ENCODE results near the gene ALG10B. TPM values are rescaled to one million over a fixed set of nuclear protein-coding genes. Genes with fewer than 3 reads are reported as not detected.
"Not testable (repeated sequence)": the region's sequence is repeated elsewhere in the genome, so short reads cannot be mapped to it uniquely, and the experiment has no call there.

ALG10B gene
- total RNA-seq, 4 donors from 2014 or later = 2.5 to 7.3 (median 3.1) TPM

DNA sequence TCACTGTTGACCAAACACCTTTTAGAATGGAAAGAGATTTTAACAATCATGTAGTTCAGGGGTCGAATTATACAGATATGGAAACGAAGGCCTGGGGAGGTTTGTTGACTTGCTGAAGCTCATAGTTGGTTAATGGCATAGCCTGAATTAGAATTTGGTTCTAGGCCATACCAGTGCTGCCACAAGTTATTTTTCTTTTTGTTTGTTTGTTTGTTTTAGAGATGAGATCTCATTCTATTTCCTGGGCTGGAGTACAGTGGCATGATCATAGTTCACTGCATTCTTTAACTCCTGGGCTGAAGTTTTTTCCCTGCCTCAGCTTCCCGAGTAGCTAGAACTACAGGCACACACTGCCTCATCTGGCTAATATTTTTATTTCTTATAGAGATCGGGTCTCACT lies 25.4 kb upstream of the ALG10B start:
- TF ChIP-seq CTCF (IDR thresholded peaks at IDR 0.05) = no peak
- ATAC-seq (ENCODE audit: low FRiP score) = no peak
- no peak for DNase-seq (ENCODE audit: low spot score)

- not testable (repeated sequence) for DNase-seq (ENCODE audit: low spot score); ATAC-seq (ENCODE audit: low FRiP score)
Observed at GRCh38 chr12:38302972-38303371, 13.6 kb upstream of the ALG10B start.

DNA sequence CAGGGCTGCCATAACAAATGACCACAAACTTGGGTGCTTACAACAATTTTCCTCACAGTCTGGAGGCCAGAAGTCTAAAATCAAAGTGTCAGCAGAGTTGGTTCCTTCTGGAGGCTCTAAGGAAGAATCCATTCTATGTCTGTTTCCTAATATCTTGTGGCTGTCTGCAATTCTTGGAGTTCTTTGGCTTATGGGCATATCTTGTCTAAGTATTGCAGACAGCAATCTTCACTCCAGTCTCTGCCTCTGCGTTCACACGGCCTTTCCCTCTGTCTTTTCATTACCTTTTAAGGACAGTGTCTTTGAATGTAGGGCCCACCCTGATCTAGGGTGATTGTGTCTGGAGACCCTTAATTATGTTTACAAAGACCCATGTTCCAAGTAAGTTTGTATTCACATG lies 5.4 kb downstream of the ALG10B start:
- ATAC-seq (ENCODE audit: low FRiP score); DNase-seq (ENCODE audit: low spot score): not testable (repeated sequence)

- TF ChIP-seq CTCF (IDR thresholded peaks at IDR 0.05) = no peak
- ATAC-seq (ENCODE audit: low FRiP score) (no peak), DNase-seq (ENCODE audit: low spot score) (no peak)
Observed at GRCh38 chr12:38324912-38325311, 8.3 kb downstream of the ALG10B start.

DNA sequence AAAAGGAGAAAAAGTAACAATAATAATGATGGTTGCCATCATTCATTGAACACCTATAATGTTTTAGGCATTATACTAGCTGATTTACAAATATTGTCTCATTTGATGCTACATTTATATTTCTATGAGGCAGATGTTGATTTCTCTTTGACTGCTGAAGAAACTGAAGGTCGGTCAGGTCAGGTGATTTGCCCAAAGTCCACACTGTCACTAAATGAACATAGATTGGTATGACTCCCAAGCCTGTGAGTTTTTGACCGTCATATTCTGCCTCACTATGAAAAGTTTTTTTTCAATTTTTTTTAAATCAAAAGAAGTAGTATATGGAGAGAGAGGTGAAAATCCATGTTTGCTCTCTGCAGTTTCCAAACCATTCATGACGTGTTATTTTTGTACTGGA lies 10.8 kb downstream of the ALG10B start:
- ATAC-seq (ENCODE audit: low FRiP score) (no peak), DNase-seq (ENCODE audit: low spot score) (no peak)

GRCh38 chr12:38328306-38328895 lies 11.8 kb downstream of the ALG10B start:
- TF ChIP-seq CTCF (IDR thresholded peaks at IDR 0.05) = no peak
- no peak for DNase-seq (ENCODE audit: low spot score)
- ATAC-seq (ENCODE audit: low FRiP score) = no peak

More for the DNA sequence above, 10.8 kb downstream of the ALG10B start:
- TF ChIP-seq CTCF (IDR thresholded peaks at IDR 0.05) = no peak

DNA sequence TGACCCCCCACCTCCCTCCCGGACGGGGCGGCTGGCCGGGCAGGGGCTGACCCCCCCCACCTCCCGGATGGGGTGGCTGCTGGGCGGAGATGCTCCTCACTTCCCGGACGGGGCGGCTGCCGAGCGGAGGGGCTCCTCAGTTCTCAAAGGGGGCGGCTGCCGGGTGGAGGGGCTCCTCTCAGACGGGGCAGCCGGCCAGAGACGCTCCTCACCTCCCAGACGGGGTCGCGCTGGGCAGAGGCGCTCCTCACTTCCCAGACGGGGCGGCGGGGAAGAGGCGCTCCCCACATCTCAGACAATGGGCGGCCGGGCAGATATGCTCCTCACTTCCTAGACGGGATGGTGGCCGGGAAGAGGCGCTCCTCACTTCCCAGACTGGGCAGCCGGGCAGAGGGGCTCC lies 13.8 kb downstream of the ALG10B start:
- not testable (repeated sequence) for DNase-seq (ENCODE audit: low spot score); ATAC-seq (ENCODE audit: low FRiP score)

DNA sequence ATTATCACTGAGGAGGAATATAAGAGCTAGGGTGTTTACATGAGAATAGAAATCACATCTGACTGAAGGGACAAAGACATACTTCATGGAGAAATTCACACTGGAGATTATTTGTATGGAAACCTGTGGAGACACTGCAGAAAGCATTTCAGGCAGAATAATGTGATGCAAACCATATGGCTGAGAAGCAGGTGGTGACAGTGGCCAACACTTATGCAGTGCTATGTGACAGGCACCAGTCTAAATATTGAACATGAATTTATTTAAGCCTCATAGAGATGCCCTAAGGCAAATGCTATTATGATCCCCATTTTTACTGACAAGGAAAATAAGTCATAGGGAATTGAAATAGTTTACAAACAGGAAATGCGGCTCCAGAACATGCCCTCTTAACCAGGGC lies 16.2 kb downstream of the ALG10B start:
- no peak for TF ChIP-seq CTCF (IDR thresholded peaks at IDR 0.05)
- ATAC-seq (ENCODE audit: low FRiP score) (no peak), DNase-seq (ENCODE audit: low spot score) (no peak)

DNA sequence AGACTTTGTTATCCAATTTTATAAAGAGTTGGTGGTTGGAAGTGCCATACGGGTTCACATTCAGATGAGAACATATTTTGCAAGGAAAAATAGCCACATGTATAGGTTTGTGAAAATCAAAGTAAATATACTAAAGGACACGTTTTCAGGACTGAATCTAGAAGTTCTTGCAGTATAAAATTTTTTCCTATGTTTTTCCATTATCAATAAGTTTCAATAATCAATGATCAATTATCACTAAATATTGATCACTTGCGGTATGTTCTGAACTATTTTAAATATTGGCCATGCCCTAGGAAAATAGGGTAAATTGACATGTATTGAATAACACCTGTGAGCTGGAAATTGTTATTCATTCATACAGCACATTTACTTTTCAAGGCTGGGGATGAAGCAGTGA lies 25.9 kb downstream of the ALG10B start:
- no peak for TF ChIP-seq CTCF (IDR thresholded peaks at IDR 0.05)
- DNase-seq (ENCODE audit: low spot score) = no peak
- no peak for ATAC-seq (ENCODE audit: low FRiP score)

- not testable (repeated sequence) for ATAC-seq (ENCODE audit: low FRiP score); DNase-seq (ENCODE audit: low spot score)
Observed at GRCh38 chr12:38343256-38343655, 26.7 kb downstream of the ALG10B start.

GRCh38 chr12:38343916-38344315 lies 27.3 kb downstream of the ALG10B start:
- not testable (repeated sequence) for DNase-seq (ENCODE audit: low spot score); ATAC-seq (ENCODE audit: low FRiP score)
